GM19372 (cell line): ENCODE results near the gene SPTBN1.
"Not testable (repeated sequence)": the region's sequence is repeated elsewhere in the genome, so short reads cannot be mapped to it uniquely, and the experiment has no call there.

ENCODE experiments used
- ATAC-seq: cut with Tn5 transposase; IDR thresholded peaks from one replicate; pipeline ENCODE4 v1.9.1; 2021; ENCODE audit warnings: mild to moderate bottlenecking, low read depth, moderate library complexity; ENCODE audit not compliant: unreplicated experiment

Gene SPTBN1

GRCh38 chr2:54466870-54467269 is 10.7 kb downstream of the SPTBN1 start:
- ATAC-seq, result no peak

GRCh38 chr2:54468673-54469072 is 12.5 kb downstream of the SPTBN1 start:
- ATAC-seq, result no peak

- no peak for ATAC-seq
Measured at GRCh38 chr2:54469484-54470053, 13.4 kb downstream of the SPTBN1 start.

- no peak for ATAC-seq
Measured at GRCh38 chr2:54470266-54470938, 14.3 kb downstream of the SPTBN1 start.

GRCh38 chr2:54471221-54471711 is 15.1 kb downstream of the SPTBN1 start:
- peak; percentile 74 for ATAC-seq

- no peak for ATAC-seq
Measured at GRCh38 chr2:54473851-54474250, 17.7 kb downstream of the SPTBN1 start.

- no peak for ATAC-seq
Measured at GRCh38 chr2:54475285-54475684, 19.2 kb downstream of the SPTBN1 start.

GRCh38 chr2:54475919-54476318 is 19.8 kb downstream of the SPTBN1 start:
- no peak for ATAC-seq

GRCh38 chr2:54476852-54477251 is 20.7 kb downstream of the SPTBN1 start:
- ATAC-seq, result no peak

GRCh38 chr2:54477896-54478295 is 21.8 kb downstream of the SPTBN1 start:
- ATAC-seq, result no peak

GRCh38 chr2:54478899-54479298 is 22.8 kb downstream of the SPTBN1 start:
- no peak for ATAC-seq

GRCh38 chr2:54479424-54479823 is 23.3 kb downstream of the SPTBN1 start:
- ATAC-seq, result no peak

- ATAC-seq, result no peak
Measured at GRCh38 chr2:54480025-54480424, 23.9 kb downstream of the SPTBN1 start.

GRCh38 chr2:54481686-54482085 is 25.6 kb downstream of the SPTBN1 start:
- ATAC-seq, result no peak

- ATAC-seq, result no peak
Measured at GRCh38 chr2:54482715-54483114, 26.6 kb downstream of the SPTBN1 start.

- no peak for ATAC-seq
Measured at GRCh38 chr2:54483426-54483825, 27.3 kb downstream of the SPTBN1 start.

- not testable (repeated sequence) for ATAC-seq
Measured at GRCh38 chr2:54485756-54486155, 29.6 kb downstream of the SPTBN1 start.

- ATAC-seq, result no peak
Measured at GRCh38 chr2:54486766-54487165, 30.6 kb downstream of the SPTBN1 start.

GRCh38 chr2:54490863-54491262 is 34.7 kb downstream of the SPTBN1 start:
- ATAC-seq, result no peak

- no peak for ATAC-seq
Measured at GRCh38 chr2:54492335-54492734, 36.2 kb downstream of the SPTBN1 start.

GRCh38 chr2:54494087-54494486 is 38.0 kb downstream of the SPTBN1 start:
- no peak for ATAC-seq

GRCh38 chr2:54496920-54497319 is 40.8 kb downstream of the SPTBN1 start:
- no peak for ATAC-seq
